RCC 7860 (cell line): ENCODE data around the gene OSR1.
"Not testable (repeated sequence)": the region's sequence is repeated elsewhere in the genome, so short reads cannot be mapped to it uniquely, and the experiment has no call there.

Source experiments
- DNase-seq: peaks from one replicate; pipeline ENCODE4 v3.0.0-alpha.2; 2015; ENCODE audit warnings: low spot score
- FAIRE-seq: peaks from 2 replicates; lab custom pipeline; 2012; peaks lifted over from hg19 to GRCh38; lab: Jason Lieb, UNC

OSR1 gene

DNA sequence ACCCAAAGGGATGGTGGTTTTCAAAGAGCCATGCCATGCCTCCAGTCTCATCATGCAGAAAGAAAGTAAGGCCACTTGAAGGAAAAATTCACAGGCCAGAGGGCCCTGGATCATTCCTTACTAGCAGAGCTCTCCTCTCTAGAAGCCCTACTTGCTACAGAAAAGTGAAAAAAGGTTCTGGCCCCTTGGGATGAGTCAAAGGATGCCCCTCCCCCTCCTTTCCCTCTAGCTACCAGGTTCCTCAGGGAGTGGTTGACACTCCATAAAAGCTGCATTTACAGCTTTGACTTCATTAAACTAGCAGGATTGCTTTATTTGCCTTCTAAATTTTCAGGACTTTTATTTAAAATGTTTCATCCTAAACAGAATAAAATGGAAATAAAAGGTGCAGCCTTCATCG lies 21.2 kb downstream of the OSR1 start:
- FAIRE-seq (no peak), DNase-seq (no peak)

DNA sequence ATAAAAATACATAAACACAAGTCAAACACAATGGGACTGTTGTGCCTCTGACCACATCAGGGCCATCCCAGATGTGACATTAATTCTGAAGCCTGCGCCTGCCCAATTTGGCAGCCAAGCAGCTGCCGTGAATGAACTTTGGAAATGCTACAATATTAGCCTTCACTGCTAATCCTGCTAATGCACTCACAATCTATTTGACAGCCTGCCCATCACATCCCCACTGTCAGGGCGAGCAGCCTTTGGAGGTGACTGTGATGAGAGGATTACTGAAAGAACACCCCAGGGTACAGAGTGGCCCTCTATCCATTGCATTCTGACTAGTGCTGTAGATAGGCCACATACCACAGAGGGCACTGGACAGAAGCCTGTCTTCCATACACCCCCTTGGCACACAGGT lies 21.6 kb downstream of the OSR1 start:
- DNase-seq = no peak
- no peak for FAIRE-seq

DNA sequence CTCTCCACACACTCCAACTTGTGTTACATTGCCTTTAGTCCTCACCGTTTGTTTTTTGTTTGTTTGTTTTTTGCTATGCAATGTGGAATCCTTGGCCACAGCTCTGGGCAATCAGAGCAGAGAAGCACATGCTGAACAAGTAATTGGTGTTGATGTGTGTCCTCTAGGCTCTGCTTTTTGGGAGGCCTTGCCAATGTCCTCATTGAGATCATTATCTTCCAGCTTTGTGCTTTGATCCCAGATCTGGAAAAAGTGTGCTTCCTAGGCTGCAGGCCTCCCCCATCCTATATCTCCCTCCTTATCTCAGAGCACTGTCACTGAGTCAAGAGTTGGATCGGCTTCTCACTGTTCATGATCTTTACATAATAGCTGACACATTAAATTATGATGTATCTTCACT lies 25.9 kb downstream of the OSR1 start:
- no peak for FAIRE-seq
- no peak for DNase-seq

GRCh38 chr2:19331450-19331849 lies 27.0 kb downstream of the OSR1 start:
- DNase-seq (no peak), FAIRE-seq (no peak)

- FAIRE-seq (no peak), DNase-seq (no peak)
Measured at GRCh38 chr2:19330436-19330835, 28.0 kb downstream of the OSR1 start.

DNA sequence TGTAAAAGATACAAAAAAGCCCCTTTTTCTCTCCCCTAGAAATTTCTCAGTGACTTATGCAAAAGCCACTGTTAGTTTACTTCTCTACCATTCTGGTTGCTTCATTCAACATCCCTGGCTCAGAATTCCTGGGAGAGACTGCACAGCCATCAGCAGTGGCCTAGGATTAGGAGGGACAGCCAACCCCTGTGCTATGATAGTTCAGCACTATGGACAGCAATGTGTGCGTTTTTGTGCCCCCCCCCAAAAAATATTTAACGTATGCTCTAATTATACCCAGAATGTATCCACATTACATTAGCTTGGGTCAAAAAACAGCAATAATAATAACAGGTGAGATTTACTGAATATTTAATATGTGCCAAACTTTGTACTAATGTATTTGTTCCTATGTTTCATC lies 29.0 kb downstream of the OSR1 start:
- FAIRE-seq (no peak), DNase-seq (no peak)

DNA sequence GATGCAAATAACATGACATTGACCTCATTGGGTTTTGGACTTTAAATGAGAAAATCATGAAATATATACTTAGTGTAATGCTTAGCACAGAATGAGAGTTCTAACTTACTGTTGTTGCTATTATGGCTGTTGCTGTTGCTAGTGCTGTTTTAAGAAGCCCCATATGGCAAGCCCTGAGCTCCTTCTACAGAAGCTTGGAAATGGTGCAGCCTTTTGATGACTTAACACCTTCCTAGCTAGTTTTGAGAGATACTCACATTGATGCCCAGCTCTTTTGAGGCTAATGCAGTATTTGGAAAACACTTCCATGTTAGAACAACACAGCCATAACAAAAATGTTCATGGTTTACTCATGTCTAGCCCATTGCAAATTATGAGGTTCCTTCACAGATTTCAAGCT lies 30.9 kb downstream of the OSR1 start:
- DNase-seq (no peak), FAIRE-seq (no peak)

- DNase-seq = no peak
- FAIRE-seq = no peak
Measured at GRCh38 chr2:19321946-19322345, 36.5 kb downstream of the OSR1 start.

GRCh38 chr2:19320813-19321212 lies 37.6 kb downstream of the OSR1 start:
- DNase-seq = no peak
- FAIRE-seq = no peak

- DNase-seq (no peak), FAIRE-seq (no peak)
Measured at GRCh38 chr2:19319698-19320097, 38.7 kb downstream of the OSR1 start.

DNA sequence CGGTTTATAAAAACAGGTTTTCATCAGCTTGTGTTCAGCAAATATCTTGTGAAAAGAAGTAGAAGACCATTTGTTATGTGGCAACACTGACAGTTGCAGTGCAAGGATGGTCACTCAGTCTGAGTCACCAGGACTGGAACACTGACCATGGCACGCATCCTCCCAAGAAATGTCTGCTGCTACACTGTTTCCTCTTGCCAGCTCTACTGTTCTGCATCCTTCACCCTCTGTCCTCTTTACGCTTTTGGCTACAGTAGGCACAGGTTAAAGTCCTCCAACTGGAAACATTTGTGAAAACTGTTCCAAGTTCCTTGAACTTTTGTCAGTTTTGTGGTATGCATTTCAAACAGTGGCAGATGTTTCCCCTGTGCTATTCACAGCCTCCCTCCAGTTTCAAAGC lies 39.4 kb downstream of the OSR1 start:
- FAIRE-seq (no peak), DNase-seq (no peak)

DNA sequence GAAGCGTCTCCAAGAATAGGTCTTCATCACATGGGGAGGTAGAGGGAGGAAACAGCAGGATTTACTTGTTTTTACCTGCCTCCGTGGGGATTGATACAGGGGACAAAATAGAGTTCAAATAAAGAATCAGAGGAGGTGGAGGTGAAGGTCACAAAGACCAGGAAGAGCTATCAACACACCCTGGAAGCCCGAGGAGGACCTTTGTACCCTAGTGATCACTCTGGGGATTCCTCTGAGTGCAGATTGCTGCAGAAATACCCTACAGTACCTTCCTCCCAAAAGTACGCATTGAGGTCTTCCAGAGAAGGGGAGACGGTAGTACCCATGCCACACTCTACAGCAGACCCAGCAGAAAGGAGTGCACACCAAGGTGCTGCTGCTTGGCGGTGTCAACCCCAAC lies 44.9 kb downstream of the OSR1 start:
- DNase-seq = no peak
- FAIRE-seq = no peak

DNA sequence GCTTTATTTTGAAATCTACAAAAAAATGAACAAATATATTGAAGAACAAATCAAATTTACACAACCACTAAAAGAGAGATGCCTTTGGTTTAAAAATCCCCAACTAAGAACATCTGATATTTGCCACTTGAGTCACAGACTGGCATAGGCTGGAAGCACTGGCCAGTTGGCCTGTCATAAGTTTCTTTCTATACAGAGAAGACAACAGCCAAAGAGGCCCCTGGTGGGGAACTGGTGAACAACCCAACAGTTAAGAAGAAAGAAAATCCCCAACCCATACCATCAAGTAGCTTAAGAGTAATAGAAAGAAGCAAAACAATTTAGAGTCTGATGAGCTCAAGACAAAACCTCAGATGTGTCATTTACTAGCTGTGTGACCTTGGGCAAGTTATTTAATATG lies 45.5 kb downstream of the OSR1 start:
- DNase-seq (no peak), FAIRE-seq (no peak)

- DNase-seq, FAIRE-seq: not testable (repeated sequence)
Measured at GRCh38 chr2:19306065-19306464, 52.4 kb downstream of the OSR1 start.

- not testable (repeated sequence) for DNase-seq
Measured at GRCh38 chr2:19305400-19306055, 52.9 kb downstream of the OSR1 start.

DNA sequence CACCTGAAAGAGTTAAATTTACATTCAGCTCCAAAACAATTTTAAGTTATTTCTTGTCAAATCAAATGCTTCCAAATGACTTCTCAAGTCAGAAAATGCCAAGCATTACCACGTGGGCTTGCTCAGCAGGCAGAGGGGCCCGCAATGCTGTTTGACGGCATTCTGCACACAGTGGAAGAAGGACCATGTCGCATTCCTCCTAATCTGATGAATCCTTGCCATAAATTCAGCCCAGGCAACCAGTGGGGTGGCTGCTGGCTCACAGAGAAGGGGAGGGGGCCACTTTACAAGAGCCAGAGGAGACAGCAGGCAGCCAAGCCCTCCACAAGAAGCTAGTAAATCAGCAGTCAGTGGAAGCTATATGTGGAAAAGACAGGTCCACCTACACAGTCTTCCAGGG lies 56.7 kb downstream of the OSR1 start:
- no peak for DNase-seq

More at GRCh38 chr2:19305400-19306055, 52.9 kb downstream of the OSR1 start:
- FAIRE-seq = not testable (repeated sequence)

More for the DNA sequence above, 56.7 kb downstream of the OSR1 start:
- no peak for FAIRE-seq
